HL-60 (cell line): Measurements from ENCODE around the gene LDAH.
A peak's percentile ranks its signal among the peaks of the same experiment; 100 is the strongest.

ENCODE experiments used
- DNase-seq, 2 experiments: peaks; one replicate each; pipeline ENCODE4 v3.0.0-alpha.2; 2010 to 2020; ENCODE audit warnings: low read depth in 1 of 2, low spot score in 1 of 2
- H3K27ac ChIP-seq: fragments of 250-450 bp; sonication (Bioruptor Pico); replicated peaks from 2 replicates; pipeline ENCODE4 v1.5.1; 2020; ENCODE audit warnings: mild to moderate bottlenecking, moderate library complexity
- H3K27me3 ChIP-seq: fragments of 250-450 bp; sonication (Bioruptor Pico); 2 replicates; pipeline ENCODE4 v1.5.1; 2021; ENCODE audit warnings: mild to moderate bottlenecking, moderate library complexity; ENCODE audit not compliant: insufficient read depth, poor library complexity, severe bottlenecking
- H3K4me3 ChIP-seq: replicated peaks from 2 replicates; pipeline ENCODE4 v1.5.1; 2011; ENCODE audit warnings: mild to moderate bottlenecking, control low read depth, low read length; ENCODE audit not compliant: insufficient read depth
- CTCF ChIP-seq: IDR thresholded peaks from one replicate; pipeline ENCODE4 v1.5.1; 2011; ENCODE audit warnings: low read length, control low read depth, inconsistent platforms; ENCODE audit not compliant: insufficient read depth
- GABPA ChIP-seq: IDR thresholded peaks from 2 replicates; pipeline ENCODE4 v1.6.1; 2012; ENCODE audit warnings: low read depth
- POLR2AphosphoS5 ChIP-seq: IDR thresholded peaks from 2 replicates; pipeline ENCODE4 v1.6.1; 2012; ENCODE audit warnings: low read depth
- REST ChIP-seq: IDR thresholded peaks from 2 replicates; pipeline ENCODE4 v1.6.1; 2012; ENCODE audit warnings: low read depth; ENCODE audit not compliant: insufficient replicate concordance
- SPI1 ChIP-seq: IDR thresholded peaks from 2 replicates; pipeline ENCODE4 v1.6.1; 2012; ENCODE audit warnings: low read depth, mild to moderate bottlenecking, borderline replicate concordance

The LDAH gene

GRCh38 chr2:20781656-20782265 lies 41.1 kb downstream of the LDAH start:
- TF ChIP-seq POLR2AphosphoS5 (no peak), SPI1 (no peak), CTCF (peak; percentile 69), GABPA (no peak), REST (no peak)
- DNase-seq: peak; percentile 10 to 26
- no peak overlapping the region for H3K4me3 ChIP-seq
- H3K27ac ChIP-seq: no peak overlapping the region
- H3K27me3 ChIP-seq: no peaks in the 10 kb centered on the region

GRCh38 chr2:20771299-20771698 lies 51.6 kb downstream of the LDAH start:
- Histone ChIP-seq H3K27me3 (no peaks in the 10 kb centered on the region), H3K4me3 (no peak overlapping the region), H3K27ac (no peak overlapping the region)
- TF ChIP-seq SPI1 (no peak), POLR2AphosphoS5 (no peak), GABPA (no peak), REST (no peak), CTCF (no peak)
- no peak for DNase-seq

- TF ChIP-seq CTCF (no peak), SPI1 (no peak), GABPA (no peak), POLR2AphosphoS5 (no peak), REST (no peak)
- H3K27ac ChIP-seq: no peak overlapping the region
- H3K4me3 ChIP-seq: no peak overlapping the region
- H3K27me3 ChIP-seq: no peaks in the 10 kb centered on the region
- no peak for DNase-seq
Observed at GRCh38 chr2:20766798-20767644, 55.9 kb downstream of the LDAH start.
